GM18870 (cell line): ENCODE data around the gene TLCD1.

Experiments used
- ATAC-seq: cut with Tn5 transposase; IDR thresholded peaks from one replicate; pipeline ENCODE4 v1.9.1; 2021; ENCODE audit warnings: moderate library complexity; ENCODE audit not compliant: unreplicated experiment

The TLCD1 gene

DNA sequence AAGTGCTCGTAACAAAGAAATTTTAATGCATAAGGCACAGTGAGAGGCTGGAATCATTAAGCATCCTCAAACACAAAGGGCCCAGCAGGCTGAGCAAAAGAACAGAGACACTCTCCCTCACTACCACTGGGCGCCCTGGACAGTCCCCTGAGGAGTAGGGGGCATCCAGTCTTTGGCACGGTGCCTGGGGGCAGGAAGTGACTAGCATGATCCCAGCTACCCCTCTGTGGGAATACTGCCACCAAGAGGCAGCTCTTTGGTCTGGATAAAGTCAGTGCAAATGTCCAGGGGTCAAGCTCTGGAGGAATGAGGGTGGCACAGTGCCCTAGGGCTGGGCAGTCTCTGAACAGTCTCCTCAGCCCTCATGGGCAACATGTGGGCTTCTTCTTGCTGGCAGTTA is 11.8 kb downstream of the TLCD1 start:
- ATAC-seq, result no peak

DNA sequence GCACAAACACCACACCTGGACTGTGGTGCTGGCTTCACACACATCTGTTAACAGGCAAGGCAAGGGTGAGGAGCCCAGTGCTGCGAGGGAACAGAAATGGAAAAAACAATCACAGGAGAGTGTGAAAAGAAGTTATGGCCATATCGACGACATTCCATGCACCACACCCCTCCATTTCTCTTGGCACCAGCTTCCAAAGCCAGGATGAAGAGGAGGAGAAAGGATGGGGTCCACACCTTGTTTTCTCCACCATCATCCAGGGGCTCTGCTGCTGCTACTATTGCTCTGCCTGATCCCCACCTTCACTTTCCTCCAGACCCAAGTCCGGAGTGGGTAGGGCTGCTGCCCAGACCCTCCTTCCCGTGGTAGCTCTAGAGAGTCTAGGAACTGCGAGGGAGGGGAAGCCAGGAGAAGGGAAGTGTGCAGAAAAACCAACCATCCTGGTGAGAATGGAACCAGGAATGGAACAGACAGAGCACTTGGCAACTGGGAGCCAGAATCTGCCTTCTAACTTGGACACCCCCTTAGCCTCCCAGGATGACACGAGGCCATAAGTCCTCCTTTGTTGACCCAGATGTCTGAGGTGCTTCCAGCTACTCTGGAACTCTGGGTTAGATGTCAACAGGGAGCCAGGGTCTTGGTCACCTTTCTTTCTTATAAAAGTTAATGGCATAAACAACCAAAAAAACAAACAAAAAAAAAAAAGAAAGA is 13.2 kb downstream of the TLCD1 start:
- ATAC-seq, result no peak

DNA sequence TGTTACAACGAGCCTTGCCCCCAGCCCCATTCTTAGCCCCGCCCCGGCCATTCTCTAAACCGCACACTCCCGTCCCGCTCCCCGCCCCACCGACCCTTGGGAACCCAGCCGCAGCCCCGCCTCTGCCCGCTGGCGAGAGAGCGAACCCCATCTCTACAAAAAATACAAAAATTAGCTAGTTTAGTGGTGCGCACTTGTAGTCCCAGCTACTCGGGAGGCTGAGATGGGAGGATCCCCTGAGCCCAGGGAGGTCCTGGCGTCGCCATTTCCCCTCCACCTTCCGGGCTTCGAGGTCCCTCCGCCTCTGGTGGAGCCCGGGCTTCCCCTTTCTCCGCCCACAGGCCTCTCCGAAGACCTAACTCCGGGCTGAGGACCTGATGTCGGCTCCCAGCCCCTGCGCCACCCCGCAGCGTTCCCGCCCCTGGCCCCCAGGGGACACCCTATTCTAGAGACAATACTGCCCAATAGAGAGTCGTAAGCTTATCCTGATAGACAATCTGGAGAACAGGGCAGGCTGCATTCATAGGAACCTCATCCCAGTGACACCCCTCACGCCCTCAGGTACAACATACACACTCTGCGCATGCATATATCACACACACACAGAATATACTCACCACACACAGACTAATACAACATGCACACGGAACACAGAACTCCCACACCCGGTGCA is 13.9 kb downstream of the TLCD1 start:
- no peak for ATAC-seq

DNA sequence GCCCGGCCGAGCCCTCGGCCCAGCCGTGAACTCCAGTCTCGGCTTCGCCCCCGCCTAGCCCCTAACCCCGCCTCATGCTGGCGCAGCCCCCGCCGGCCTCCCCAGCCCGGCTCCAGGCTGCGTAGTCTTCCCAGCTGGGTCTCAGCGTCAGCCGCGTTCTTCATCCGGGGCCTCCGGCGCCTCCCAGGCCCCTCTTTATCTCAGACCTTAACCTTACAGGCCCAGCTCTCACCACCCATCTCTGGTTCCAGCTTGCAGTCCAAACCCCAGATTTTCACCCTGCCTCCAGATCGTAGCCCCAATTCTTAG is 14.4 kb downstream of the TLCD1 start, which contains the start of gene PROCA1:
PROCA1 (minus strand) TSS at position 166 of the 309 bp plus-strand sequence. CDS start 228 bp downstream, outside the sequence.
- ATAC-seq, result no peak

DNA sequence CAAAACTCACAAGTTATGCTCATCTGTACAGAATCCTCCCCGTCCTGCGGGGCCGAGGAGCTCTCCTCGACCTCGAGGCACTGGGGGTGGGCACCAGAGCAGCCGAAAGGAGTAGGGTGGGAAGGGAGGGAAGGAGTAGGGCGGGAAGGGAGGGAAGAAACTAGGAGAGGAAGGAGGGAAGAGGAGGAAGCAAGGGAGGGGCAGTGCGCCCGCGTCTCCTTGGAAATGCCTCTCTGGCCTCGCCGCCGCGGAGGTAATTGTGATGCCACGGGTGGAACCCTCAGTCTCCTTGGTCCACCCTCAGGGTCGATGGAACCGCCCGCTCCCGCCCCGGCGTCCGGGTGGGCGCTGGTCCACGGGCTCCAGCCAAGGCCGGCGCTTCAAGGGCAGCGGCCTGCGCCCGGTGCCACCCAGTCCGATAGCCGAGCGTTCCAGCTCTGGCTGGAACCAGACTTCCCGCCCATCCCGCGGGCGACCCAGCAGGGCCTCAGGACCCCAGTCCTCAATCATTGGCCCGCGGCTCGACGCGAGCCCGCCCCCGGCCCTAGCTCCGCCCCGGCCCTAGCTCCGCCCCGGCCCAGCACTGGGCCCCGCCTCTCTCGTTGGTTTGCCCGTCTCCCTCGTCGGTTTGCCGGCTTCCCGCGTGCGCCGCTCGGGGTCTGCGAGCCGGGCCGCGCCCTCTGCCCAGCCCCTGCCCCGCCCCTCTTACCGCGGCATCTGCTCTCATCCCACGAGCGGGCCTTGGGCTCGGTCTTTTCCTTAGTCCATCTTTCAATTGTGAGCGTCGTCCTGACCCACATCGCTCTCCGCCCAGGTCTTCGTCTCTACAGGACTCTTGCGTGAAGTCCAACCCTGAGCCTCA is 14.9 kb downstream of the TLCD1 start:
- ATAC-seq, result peak; percentile 46

DNA sequence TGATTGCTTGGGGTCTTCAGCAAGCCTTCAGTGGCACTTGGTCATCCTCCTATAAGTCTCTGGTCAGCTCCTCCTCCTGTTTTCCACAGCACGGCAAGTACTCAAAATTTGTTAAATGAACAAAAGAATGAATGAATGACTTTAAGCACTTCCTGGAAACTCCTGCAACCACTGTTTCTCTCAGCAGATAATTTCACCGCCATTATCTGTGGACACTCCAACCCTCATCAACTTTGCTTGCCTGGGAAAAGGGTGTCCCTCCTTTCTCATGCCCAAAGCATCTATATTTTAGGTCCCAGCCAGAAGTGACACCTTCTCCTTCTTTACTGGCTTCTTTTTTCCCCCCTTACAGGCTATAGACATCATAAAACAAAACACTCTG is 18.7 kb downstream of the TLCD1 start:
- ATAC-seq, result no peak

DNA sequence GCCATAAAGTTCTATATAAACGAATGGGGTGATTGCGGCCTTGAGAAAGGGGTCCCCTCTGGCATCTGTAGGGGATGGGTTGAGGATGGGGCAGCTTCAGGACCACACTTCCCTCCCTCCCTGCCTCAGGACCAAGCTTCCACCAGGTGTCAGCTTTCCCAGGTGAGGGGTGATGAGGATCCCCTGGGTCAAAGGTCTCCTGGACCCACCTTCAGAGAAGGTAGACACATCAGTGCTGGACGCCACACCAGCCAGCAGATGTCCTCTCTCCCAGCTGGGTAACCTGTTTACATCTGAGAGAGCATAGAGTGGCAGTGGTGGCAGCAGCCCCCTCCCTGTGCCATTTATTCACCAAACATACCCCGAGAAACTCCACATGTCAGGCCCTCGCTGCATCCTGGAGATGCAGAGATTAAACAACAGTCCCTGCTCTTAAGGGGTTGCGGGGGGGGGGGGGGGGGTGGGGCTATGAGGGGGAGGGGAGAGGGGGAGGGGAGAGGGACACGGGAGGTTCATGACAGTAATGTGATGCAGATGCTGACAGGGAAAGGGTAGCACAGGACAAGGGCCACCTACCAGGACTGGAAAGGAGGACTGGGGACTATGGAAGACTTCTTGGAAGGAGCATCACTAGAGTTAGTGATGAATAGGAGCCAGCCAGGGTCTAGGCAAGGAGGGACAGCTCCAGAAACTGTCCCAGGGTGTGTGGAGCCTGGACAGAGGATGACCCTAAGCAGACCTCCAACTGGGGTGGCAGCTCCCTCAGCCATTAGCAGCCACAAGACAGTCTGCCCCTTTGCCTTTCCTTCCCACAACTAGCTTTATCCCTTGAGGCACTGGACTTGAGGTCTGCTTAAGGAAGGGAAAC is 19.3 kb downstream of the TLCD1 start:
- no peak for ATAC-seq

DNA sequence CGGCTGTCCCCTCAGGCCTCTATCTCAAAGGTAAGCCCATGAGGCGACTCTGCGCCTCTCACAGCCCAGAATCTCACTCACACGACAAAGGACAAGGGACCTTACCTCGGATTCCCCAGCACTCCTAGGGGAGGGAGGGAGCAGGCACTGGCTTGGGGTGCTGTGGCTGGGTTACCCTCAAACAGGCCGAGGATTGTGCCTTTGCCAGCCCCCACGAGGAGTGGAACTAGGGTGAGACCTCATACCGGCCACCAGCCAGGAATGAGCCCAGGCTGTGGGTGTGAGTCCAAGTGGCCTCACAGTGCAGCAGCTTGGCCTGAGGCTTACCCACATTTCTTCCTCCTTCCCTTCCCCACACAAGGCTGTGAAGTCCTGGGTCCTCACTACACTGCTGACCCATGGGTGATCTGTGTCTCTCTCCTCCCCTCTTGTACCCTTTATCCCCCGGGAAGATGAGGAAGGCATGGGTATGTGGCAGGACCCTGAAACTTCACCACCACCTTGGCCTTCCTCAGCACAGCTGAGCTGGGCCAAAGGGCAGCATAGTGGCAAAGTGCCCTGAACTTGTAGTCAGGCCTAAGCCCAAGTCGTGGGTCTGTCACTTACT is 20.2 kb downstream of the TLCD1 start:
- no peak for ATAC-seq

DNA sequence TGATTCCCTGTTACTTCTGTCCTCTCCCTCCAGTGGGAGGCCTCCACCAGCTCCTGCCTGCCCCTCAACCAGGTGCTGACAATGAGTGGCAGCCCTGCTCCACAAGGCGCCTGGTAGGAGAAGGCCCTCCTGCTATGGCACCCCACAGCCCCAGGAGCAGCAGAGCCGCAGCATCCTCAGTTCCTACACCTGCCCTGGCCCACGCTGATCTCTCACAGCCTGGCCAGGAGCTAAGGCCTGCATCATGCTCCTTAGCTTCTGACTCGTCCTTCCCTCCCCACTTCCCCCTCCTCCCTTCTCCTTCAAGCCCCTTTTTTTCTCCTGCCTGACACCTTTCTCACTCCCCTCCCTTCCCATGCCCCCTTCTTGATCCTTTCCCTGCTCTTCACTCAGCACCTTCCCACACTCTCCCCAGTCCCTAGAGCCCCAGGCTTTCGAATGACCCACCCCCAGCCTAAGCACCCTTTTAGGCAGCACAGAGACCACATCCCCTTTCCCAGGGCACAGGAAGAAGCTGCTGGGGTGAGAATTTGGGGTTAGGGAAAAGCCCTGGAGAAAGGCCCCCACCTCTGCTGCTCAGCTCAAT is 20.9 kb downstream of the TLCD1 start:
- ATAC-seq, result no peak

DNA sequence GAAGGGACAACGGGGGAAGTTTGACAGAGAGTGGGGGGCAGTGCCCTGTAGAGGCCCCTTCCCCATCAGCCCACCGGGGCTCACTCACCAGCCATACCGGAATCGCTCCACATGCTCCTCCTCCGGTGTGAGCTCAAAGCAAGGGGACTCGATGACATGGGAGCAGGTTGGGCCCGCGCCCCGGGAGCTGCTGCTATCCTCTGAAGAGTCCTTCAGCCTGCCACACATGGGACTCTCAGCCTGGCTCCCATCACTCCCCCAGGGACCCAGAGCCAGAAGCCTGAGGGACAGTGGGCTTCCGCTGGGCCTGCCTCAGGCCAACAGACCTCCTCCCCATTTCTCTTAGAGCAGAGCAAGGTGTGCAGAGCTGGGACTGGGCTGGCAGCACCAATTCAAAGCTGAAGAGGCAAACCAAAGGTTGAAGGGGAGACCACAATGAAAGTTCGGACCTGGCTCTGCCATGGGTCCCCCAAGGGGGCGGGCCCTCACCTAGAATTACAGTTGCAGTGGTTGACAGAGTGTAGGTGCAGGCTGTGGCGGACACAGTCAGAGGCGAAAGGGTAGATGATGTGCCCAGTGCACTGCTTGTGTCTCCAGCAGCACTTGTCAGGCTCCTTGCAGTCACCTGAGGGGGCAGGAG is 21.7 kb downstream of the TLCD1 start:
- ATAC-seq, result no peak

DNA sequence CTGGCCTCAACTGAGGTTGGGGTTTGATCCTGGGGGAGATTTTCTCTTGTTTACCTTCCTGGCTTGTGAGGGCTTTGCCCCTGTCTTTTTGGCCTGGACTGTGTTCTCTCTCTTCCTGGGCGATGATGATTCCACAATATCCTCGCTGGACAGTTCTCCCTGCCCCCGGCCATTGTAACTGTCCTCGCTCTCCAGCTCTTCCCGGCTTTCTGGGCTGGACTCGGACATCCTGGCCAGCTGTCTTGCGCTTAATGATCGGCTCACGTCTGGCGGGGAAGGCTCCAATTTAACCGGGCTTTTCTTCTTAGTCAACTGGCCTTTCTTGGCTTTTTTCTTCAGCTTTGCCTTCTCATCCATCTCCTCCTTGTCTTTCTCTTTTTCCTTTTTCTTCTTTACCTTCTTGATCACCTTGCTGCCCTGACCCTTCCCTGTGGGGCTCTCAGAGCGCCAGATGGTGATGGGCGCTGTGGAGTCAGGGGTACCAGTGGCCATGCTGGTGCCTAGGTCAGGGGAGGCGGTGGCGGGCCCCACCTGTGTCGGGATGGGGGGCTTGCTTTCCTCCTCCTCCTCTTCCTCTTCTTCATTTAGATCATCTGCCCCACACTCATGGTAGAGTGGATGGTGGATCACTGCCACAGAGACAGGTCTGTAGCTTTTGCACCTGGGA is 22.3 kb downstream of the TLCD1 start:
- no peak for ATAC-seq

DNA sequence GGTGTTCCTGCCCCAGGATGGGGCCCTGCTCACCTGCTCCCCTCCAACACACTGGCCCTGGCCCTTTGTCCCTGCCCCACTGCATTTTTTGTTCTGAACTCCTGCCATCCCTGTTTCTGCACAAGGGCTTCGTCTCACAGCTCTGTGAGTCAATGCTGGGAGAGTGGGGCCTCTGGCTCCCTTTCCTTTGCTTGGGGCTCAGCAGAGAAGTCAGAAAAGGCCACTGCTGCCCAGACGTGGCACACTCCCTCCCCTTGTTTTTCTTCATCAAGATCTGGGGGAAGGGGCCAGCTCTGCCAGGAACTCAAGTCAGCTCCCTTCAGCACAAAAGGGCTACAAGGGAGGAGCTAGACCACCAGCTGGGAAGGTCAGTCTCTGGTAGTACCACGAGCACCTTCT is 23.3 kb downstream of the TLCD1 start:
- no peak for ATAC-seq

DNA sequence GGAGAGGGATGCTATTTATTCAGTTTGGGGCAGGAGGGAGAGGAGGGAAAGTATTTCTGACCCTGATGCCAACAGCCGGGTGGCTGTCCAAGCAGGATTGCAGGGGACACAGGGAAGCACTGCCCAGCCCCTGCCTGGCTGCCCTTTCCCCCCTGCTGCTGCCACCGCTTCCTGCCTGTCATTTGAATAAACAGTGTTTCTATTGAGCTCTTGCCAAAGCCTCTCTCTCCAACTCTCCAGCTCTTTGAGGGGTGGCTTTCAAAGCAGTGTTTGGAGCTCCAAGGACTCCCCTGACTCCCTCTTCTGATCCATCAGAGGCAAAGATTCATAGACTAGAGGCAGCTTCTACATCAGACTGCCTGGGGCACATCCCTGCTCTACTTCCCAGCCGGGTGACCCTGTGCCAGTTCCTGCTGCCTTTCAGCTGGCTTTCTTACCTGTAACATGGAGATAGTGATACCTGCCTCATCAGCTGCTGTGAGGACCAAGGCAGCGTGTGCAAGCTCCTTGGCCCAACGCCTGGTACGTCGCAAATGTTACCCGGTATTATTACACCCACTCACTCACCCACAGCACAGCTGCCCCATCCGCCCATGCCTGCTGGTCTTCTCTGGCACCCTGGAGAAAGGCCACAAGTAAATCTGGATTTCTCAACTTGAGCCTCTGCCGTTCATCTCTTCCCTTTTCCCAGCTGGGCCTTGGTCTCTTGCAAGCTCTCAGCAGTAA is 23.8 kb downstream of the TLCD1 start:
- no peak for ATAC-seq

DNA sequence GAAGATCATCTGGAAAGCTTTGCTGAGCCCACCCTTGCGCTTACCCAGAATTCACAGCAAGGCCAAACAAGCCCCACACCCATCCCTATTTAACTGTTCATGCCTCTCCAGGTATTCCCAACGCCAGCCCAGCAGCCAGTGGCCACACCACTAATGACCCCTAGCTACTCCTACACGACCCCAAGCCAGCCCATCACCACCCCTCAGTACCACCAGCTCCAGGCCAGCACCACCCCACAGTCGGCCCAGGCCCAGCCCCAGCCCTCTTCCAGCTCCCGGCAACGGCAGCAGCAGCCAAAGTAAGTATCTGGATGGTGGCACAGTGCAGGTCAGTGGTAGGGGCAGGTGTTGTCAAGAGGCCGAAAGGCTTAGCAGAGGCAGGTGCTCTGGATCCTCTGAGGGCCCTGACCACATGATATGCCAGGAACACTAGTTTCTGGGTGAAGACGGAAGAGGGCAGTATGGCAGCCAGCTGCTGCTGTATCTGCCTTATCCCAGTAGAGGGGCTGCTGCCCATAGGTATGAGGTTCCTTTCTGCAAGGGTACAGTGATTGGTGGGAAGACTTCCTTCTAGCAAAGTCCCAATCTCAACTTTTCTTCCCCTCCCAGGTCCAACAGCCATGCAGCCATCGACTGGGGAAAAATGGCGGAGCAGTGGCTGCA is 25.1 kb downstream of the TLCD1 start:
- no peak for ATAC-seq

DNA sequence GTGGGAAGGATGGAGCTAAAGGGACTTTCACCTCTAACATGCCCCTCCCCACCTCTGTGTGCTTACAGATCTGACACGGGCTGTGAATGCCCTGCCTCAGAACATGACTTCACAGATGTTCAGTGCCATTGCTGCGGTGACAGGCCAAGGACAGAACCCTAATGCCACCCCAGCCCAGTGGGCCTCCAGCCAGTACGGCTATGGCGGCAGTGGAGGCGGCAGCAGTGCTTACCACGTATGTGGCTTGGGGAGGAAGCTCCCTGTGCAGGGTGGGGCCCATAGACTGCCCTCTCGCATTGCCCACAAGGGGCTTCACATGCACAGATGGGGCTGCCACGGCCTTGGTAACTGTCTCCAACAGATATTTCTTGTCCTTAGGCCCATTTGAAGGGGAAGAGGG is 25.8 kb downstream of the TLCD1 start:
- ATAC-seq, result no peak

DNA sequence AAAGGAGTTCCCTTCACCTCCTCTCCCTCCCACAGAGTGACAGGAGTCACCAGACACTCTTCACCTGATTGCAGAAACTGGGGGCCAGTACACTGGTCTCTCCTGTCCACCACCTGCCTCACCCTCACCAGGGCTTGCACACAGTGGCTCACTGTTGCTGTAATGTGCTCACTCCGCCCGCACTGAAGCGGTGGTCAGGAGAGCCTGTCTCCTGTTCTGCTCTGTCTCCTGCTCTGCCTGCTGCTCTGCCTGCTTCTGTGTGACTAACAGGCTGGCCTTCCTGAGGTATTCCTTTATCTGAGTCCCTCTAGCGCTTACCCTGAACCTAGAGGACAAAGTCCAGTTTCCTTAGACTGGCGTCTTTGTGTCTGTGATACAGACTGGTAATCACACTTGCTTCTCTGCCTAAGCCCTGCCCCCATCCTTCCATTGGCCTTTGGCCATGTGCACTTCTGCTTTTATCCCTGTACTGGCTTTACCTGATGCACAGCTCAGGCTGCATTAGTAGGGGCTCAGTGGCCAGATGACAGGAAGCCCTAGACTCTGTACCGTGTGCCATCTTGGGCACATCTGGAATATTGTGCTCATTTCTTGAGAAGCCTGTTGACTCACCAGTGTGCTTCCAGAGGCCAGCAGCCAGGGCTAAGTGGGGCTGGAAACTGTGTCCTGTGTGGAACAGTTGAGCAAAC is 27.6 kb downstream of the TLCD1 start:
- no peak for ATAC-seq

DNA sequence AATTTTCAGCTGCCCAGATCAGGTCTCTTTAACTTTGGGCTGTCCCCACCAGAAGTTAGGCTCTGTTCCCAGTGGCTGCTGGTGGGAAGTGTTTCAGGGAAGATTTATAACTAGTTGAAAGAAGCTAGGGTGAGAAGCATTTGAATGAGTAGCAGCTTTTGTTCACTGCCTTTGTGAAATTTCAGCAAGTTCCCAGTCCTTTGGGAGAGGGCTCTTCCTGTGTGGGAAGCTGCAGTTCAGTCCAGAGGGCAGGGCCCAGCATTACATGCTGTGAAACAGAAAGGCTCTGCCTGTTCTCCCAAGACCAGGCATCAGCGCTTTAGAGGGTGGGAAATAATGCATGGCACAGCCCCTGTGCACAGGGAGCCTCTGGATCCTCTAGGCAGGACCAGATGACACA is 32.2 kb downstream of the TLCD1 start:
- no peak for ATAC-seq
